Stomach (tissue), 9 donors: ENCODE data around the gene TCF3. TPM values are rescaled to one million over a fixed set of nuclear protein-coding genes. Genes with fewer than 3 reads are reported as not detected.

Experiments used
- DNase-seq, 2 donors: peaks; one replicate each; pipeline versions ENCODE4 v3.0.0 to v3.0.0-alpha.2; 2013 to 2019
- H3K27ac ChIP-seq, 5 donors: fragments of 200-600 bp in 4 of 5; sonication (generic) in 4 of 5; one replicate each; pipeline ENCODE4 v1.5.1; 2013 to 2019; ENCODE audit warnings: mild to moderate bottlenecking in 1 of 5, moderate library complexity in 1 of 5
- H3K27me3 ChIP-seq, 3 donors: fragments of 200-600 bp; sonication (generic); one replicate each; pipeline ENCODE4 v1.5.1; 2017 to 2019; ENCODE audit warnings: mixed run types in 1 of 3
- H3K36me3 ChIP-seq, 4 donors: fragments of 200-600 bp; sonication (generic); 1 replicate in 3 of 4; 2 replicates in 1 of 4; pipeline ENCODE4 v1.5.1; 2016 to 2019
- H3K4me1 ChIP-seq, 4 donors: fragments of 200-600 bp; sonication (generic); one replicate each; pipeline ENCODE4 v1.5.1; 2016 to 2019
- H3K4me3 ChIP-seq, 4 donors: fragments of 200-600 bp; sonication (generic) in 3 of 4; one replicate each; pipeline ENCODE4 v1.5.1; 2016 to 2019; ENCODE audit warnings: mild to moderate bottlenecking in 1 of 4
- H3K9me3 ChIP-seq, 4 donors: fragments of 200-600 bp; sonication (generic); one replicate each; pipeline ENCODE4 v1.5.1; 2016 to 2019
- EP300 ChIP-seq: sonication (generic); formaldehyde crosslinking; IDR thresholded peaks from one replicate; pipeline ENCODE4 v1.6.1; 2017; ENCODE audit warnings: antibody characterized with exemption
- POLR2A ChIP-seq, 4 donors: fragments of 450-650 bp; IDR thresholded peaks; one replicate each; pipeline ENCODE4 v1.6.1; 2016; ENCODE audit warnings: antibody characterized with exemption in 4 of 4, control low read depth in 2 of 4, mild to moderate bottlenecking in 1 of 4, moderate library complexity in 1 of 4
- POLR2AphosphoS5 ChIP-seq, 3 donors: sonication (generic); formaldehyde crosslinking; IDR thresholded peaks; one replicate each; pipeline ENCODE4 v1.6.1; 2016; ENCODE audit warnings: antibody characterized with exemption in 3 of 3
- WGBS, 5 donors: extraction: QIAGEN DNeasy Blood & Tissue Kit in 3 of 5; methylation state at CpG; one replicate each; pipeline versions ENCODE4 v1.1.5 to v1.1.7; 2013 to 2018; 5-methylcytosine and 5-hydroxymethylcytosine counted together
- intact Hi-C: fragments of 100-400 bp; cut with DNase I; formaldehyde crosslinking; loops from one replicate; pipeline ENCODE4 v1.15.1; 2023; ENCODE audit warnings: low total_unique reads
- polyA plus RNA-seq, 3 donors: library from polyadenylated mRNA; stranded (reverse); fragments of 200-250 nt; gene quantifications; one replicate each; pipeline ENCODE4 v1.2.3, GENCODE V29; 2013
- total RNA-seq, 5 donors: library from RNA; depleted of rRNA; stranded (reverse); fragments of >200 nt; gene quantifications; one replicate each; pipeline versions ENCODE4 v1.1.0 to v1.2.3, GENCODE V29; 2014 to 2016
- TF ChIP-seq, protein P1 (sequence below), 7 experiments: fragments of 450-650 bp in 4 of 7; fragments of 200-600 bp in 3 of 7; sonication (generic) in 3 of 7; IDR thresholded peaks; one replicate each; pipeline ENCODE4 v1.5.1; 2016 to 2019; ENCODE audit warnings: antibody characterized with exemption in 7 of 7, control low read depth in 2 of 7, mild to moderate bottlenecking in 1 of 7
- donor health status: healthy with polysubstance abuse.
- donor health status: Bipolar disorder and iron deficiency.
- donor health status: healthy.

Gene TCF3
- total and polyA plus RNA-seq, 8 donors = 12.8 to 90.2 (median 34.1) TPM

DNA sequence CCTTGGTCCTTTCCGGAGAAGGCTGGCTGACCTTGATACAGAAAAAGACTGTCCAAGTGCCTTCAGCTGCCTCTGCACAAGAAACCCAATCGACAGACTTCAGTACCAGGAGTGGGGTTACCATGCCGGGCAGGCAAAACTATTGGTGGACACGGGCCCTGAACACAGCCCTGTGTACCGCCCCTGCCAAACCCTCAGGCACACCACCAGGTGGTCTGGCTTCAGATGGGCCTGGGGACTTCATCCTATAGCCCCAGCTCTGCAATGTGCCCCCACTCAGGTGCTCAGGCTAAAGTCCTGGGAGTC lies 17.5 kb downstream of the TCF3 start:
- no peak overlapping the region for H3K27ac ChIP-seq
- H3K9me3 ChIP-seq = peaks cover 0 to 5% (median 0%) of the 10 kb centered on the region in 4 donors
- intact Hi-C loops = no loop called here
- no peak for TF ChIP-seq POLR2A (IDR thresholded peaks at IDR 0.05)
- TF ChIP-seq POLR2AphosphoS5 (IDR thresholded peaks at IDR 0.05) = no peak
- no peak for TF ChIP-seq EP300
- peaks cover 0 to 13% (median 6%) of the 10 kb centered on the region in 4 donors for H3K4me1 ChIP-seq
- no peaks in the 10 kb centered on the region for H3K27me3 ChIP-seq
- WGBS, 5 donors = 93 to 100% (median 98%) methylated on average over 5 of the region's 5 CpGs
- no peak for DNase-seq
- H3K36me3 ChIP-seq = peaks cover 22 to 94% (median 83%) of the 10 kb centered on the region in 4 donors
- no peak overlapping the region for H3K4me3 ChIP-seq

DNA sequence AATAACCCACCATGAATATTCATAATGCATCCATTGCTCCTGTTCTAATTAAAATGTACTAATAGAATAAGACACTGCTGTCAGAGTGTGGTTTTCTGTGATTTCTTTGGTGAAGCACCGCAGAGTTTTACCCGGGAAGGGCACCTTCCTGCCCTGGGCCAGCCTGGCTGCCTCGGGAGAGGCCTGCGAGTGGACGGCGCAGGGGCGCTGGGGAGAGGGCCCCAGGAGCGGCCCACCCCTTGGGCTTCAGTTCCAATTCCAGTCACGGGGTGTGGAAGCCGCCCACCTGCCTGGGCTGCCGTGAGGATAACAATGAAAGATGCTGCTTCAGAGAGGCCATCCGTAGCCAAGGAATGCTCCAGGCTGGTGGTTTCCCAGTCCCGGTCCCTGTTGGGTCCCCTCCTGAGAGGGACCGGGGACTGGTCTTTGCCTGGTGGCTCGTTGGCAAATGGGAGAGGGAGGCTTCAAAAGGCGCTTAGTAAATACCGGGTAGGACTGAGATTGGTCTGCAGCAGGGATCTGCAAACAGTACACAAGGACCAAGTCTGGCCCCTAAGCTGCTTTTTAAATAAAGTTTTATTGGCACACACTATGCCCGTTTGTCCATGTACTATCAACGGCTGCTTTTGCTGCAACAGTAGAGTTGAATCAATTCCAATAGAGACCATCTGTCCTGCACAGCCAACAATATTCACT lies 18.0 kb downstream of the TCF3 start:
- H3K27me3 ChIP-seq = no peaks in the 10 kb centered on the region
- no peak overlapping the region for H3K4me3 ChIP-seq
- WGBS, 5 donors = 92 to 93% (median 93%) methylated on average over 19 of the region's 19 CpGs
- H3K9me3 ChIP-seq = peaks cover 0 to 5% (median 0%) of the 10 kb centered on the region in 4 donors
- no peak for DNase-seq
- H3K36me3 ChIP-seq = peaks cover 22 to 91% (median 82%) of the 10 kb centered on the region in 4 donors
- intact Hi-C loops = no loop called here
- TF ChIP-seq EP300 (no peak), POLR2AphosphoS5 (IDR thresholded peaks at IDR 0.05) (no peak), POLR2A (IDR thresholded peaks at IDR 0.05) (no peak)
- TF ChIP-seq, protein P1, sequence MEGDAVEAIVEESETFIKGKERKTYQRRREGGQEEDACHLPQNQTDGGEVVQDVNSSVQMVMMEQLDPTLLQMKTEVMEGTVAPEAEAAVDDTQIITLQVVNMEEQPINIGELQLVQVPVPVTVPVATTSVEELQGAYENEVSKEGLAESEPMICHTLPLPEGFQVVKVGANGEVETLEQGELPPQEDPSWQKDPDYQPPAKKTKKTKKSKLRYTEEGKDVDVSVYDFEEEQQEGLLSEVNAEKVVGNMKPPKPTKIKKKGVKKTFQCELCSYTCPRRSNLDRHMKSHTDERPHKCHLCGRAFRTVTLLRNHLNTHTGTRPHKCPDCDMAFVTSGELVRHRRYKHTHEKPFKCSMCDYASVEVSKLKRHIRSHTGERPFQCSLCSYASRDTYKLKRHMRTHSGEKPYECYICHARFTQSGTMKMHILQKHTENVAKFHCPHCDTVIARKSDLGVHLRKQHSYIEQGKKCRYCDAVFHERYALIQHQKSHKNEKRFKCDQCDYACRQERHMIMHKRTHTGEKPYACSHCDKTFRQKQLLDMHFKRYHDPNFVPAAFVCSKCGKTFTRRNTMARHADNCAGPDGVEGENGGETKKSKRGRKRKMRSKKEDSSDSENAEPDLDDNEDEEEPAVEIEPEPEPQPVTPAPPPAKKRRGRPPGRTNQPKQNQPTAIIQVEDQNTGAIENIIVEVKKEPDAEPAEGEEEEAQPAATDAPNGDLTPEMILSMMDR (IDR thresholded peaks at IDR 0.05) = no peak
- no peak overlapping the region for H3K27ac ChIP-seq
- H3K4me1 ChIP-seq = peaks cover 0 to 13% (median 6%) of the 10 kb centered on the region in 4 donors

DNA sequence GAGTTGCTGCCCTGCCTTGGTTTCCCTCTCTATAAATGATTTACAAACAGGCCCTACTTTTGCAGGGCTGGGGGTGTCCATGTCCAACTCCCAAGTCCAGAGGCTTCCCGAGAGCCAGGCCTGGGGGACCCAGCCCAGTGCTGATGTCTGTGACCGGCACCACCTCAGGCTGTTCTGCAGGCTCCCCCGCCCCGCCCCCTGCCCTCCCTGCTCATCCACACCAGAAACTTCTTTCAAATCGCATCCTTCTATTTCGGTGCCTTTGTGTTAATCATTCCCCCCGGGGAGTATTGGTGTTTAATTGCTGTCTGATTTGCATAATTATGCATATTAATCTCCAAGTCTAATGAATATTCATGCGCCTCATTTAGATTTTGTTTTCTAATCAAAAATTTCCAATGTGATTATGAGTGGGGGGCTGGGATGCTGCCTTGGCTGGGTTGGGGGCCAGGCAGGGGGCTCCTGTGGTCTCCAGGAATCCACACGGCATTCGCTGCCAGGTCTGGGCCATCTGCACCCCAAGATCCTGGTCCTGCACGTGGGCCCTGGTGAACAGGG lies 19.1 kb downstream of the TCF3 start:
- no peak overlapping the region for H3K4me3 ChIP-seq
- 79 to 87% (median 87%) methylated on average over 8 to 11 of the region's 11 CpGs for WGBS, 5 donors
- no peak for TF ChIP-seq POLR2AphosphoS5 (IDR thresholded peaks at IDR 0.05)
- TF ChIP-seq POLR2A (IDR thresholded peaks at IDR 0.05) = no peak
- TF ChIP-seq, protein P1 (IDR thresholded peaks at IDR 0.05) = no peak
- TF ChIP-seq EP300 = no peak
- peaks cover 19 to 81% (median 71%) of the 10 kb centered on the region in 4 donors for H3K36me3 ChIP-seq
- no peak overlapping the region for H3K27ac ChIP-seq
- intact Hi-C loops = no loop called here
- H3K9me3 ChIP-seq = peaks cover 0 to 5% (median 0%) of the 10 kb centered on the region in 4 donors
- H3K4me1 ChIP-seq = peaks cover 0 to 13% (median 6%) of the 10 kb centered on the region in 4 donors
- DNase-seq = no peak
- H3K27me3 ChIP-seq = no peaks in the 10 kb centered on the region

DNA sequence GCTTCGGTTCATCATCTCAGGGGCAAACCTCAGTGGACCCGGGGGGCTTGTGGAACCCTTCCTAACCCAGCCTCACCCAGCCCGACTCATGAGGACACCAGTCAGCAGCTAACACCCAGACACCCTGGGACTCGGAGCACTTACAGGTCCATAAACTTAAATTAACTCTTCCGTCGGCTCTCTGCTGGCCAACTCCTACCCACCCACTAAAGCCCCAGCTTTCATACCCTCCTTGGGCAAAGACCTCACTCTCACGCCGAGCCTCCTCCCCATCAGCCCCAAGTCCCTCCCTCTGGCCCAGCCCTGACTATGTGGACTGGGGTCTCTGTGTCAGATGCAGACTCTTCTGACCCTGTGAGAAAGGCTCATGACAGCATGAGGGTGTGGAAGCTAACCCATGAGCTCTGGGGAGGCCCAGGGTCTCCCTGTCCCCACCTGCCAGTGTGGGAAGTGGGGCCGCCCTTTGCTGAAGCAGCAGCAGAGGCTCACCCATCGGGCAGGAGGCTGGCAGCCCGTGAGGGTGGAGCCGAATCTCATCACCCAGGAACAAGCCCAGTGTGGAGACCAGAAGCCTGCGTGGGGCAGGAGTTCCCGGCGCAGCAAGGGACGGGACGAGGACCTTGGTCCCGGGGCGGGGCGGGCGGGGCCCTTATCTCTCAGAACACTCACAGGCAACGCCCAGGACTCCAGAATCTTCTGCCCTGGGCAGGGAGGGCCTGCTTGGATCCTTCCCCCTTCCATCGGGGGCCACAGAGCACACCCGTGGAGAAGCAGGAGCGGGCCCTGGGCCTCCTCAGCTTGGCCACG lies 19.8 kb downstream of the TCF3 start:
- peaks cover 0 to 13% (median 6%) of the 10 kb centered on the region in 4 donors for H3K4me1 ChIP-seq
- intact Hi-C loops = no loop called here
- peak in 1 of 2 donors; percentile 66 for DNase-seq
- H3K9me3 ChIP-seq = peaks cover 0 to 5% (median 0%) of the 10 kb centered on the region in 4 donors
- H3K27ac ChIP-seq = no peak overlapping the region
- H3K27me3 ChIP-seq = no peaks in the 10 kb centered on the region
- H3K36me3 ChIP-seq = peaks cover 17 to 76% (median 65%) of the 10 kb centered on the region in 4 donors
- TF ChIP-seq POLR2AphosphoS5 (IDR thresholded peaks at IDR 0.05) (no peak), POLR2A (IDR thresholded peaks at IDR 0.05) (no peak), EP300 (no peak)
- TF ChIP-seq, protein P1 (IDR thresholded peaks at IDR 0.05) = no peak
- WGBS, 5 donors = 60 to 95% (median 72%) methylated on average over 9 to 26 of the region's 26 CpGs
- no peak overlapping the region for H3K4me3 ChIP-seq
